HepG2 (cell line): ENCODE data around the gene GLO1. TPM values are rescaled to one million over a fixed set of nuclear protein-coding genes. Genes with fewer than 3 reads are reported as not detected.

Experiments used
- ARHGAP35 ChIP-seq: sonication (generic); formaldehyde crosslinking; IDR thresholded peaks from 2 replicates; pipeline ENCODE4 v1.9.0; 2022; ENCODE audit warnings: mild to moderate bottlenecking, inconsistent platforms, moderate library complexity, missing genetic modification reagents, borderline replicate concordance
- ARNT ChIP-seq: fragments of 450-650 bp; IDR thresholded peaks from 2 replicates; pipeline ENCODE4 v1.6.1; 2017
- JARID2 ChIP-seq: sonication (generic); formaldehyde crosslinking; IDR thresholded peaks from 2 replicates; pipeline ENCODE4 v1.8.1; 2023; ENCODE audit warnings: missing genetic modification reagents, inconsistent platforms; ENCODE audit not compliant: insufficient replicate concordance
- JUN ChIP-seq: sonication (generic); formaldehyde crosslinking; IDR thresholded peaks from 2 replicates; pipeline ENCODE4 v1.4.0; 2020; ENCODE audit warnings: mild to moderate bottlenecking, missing genetic modification reagents
- KLF15 ChIP-seq: sonication (generic); formaldehyde crosslinking; IDR thresholded peaks from 2 replicates; pipeline ENCODE4 v1.8.1; 2023; ENCODE audit warnings: borderline replicate concordance, mild to moderate bottlenecking, inconsistent platforms, missing genetic modification reagents, mixed read lengths
- NR2F2 ChIP-seq: IDR thresholded peaks from 2 replicates; pipeline ENCODE4 v1.6.1; 2012; ENCODE audit warnings: low read depth, inconsistent platforms, borderline replicate concordance
- REXO4 ChIP-seq: sonication (generic); formaldehyde crosslinking; IDR thresholded peaks from 2 replicates; pipeline ENCODE4 v1.8.0; 2022; ENCODE audit warnings: missing genetic modification reagents, mild to moderate bottlenecking, borderline replicate concordance
- ZBED4 ChIP-seq: sonication (generic); formaldehyde crosslinking; IDR thresholded peaks from 2 replicates; pipeline ENCODE4 v1.4.0; 2020; ENCODE audit warnings: missing genetic modification reagents, borderline replicate concordance
- ZFP91 ChIP-seq: sonication (generic); formaldehyde crosslinking; IDR thresholded peaks from 2 replicates; pipeline ENCODE4 v1.9.0; 2022; ENCODE audit warnings: missing genetic modification reagents, mild to moderate bottlenecking, borderline replicate concordance
- ZNF441 ChIP-seq: sonication (generic); formaldehyde crosslinking; IDR thresholded peaks from 2 replicates; pipeline ENCODE4 v1.7.0; 2021; ENCODE audit warnings: missing genetic modification reagents, borderline replicate concordance
- ZNF746 ChIP-seq: sonication (generic); formaldehyde crosslinking; IDR thresholded peaks from 2 replicates; pipeline ENCODE4 v1.8.0; 2022; ENCODE audit warnings: mild to moderate bottlenecking, missing genetic modification reagents
- ZSCAN29 ChIP-seq: sonication (generic); formaldehyde crosslinking; conservative IDR thresholded peaks from 2 replicates; pipeline ENCODE4 v1.4.0; 2020; ENCODE audit warnings: mild to moderate bottlenecking, missing genetic modification reagents
- polyA plus RNA-seq, 8 experiments: library from polyadenylated mRNA; depleted of rRNA in 3 of 8; stranded (reverse) in 7 of 8; unstranded in 1 of 8; fragments of >200 nt; fragmentation: Illumina TruSeq in 4 of 8; extraction: Trizol in 4 of 8; gene quantifications; 2 replicates each; pipeline versions ENCODE4 v1.2.1 to v1.2.3, GENCODE V29; 2011 to 2016; ENCODE audit warnings: low read depth in 4 of 8, missing spikeins in 1 of 8, mixed read lengths in 1 of 8; ENCODE audit not compliant: insufficient read depth in 1 of 8
- total RNA-seq, 5 experiments: library from RNA; depleted of rRNA; stranded (reverse); fragments of >200 nt; fragmentation: Illumina TruSeq; extraction: Trizol; gene quantifications; 2 replicates each; pipeline ENCODE4 v1.2.3, GENCODE V29; 2016; ENCODE audit warnings: low read depth in 1 of 5

Gene GLO1
- total and polyA plus RNA-seq, 2 of the 13 experiments (the other 11 are each of a cell fraction or from before 2014, with no cell fraction given), result 77.1 to 177 TPM

DNA sequence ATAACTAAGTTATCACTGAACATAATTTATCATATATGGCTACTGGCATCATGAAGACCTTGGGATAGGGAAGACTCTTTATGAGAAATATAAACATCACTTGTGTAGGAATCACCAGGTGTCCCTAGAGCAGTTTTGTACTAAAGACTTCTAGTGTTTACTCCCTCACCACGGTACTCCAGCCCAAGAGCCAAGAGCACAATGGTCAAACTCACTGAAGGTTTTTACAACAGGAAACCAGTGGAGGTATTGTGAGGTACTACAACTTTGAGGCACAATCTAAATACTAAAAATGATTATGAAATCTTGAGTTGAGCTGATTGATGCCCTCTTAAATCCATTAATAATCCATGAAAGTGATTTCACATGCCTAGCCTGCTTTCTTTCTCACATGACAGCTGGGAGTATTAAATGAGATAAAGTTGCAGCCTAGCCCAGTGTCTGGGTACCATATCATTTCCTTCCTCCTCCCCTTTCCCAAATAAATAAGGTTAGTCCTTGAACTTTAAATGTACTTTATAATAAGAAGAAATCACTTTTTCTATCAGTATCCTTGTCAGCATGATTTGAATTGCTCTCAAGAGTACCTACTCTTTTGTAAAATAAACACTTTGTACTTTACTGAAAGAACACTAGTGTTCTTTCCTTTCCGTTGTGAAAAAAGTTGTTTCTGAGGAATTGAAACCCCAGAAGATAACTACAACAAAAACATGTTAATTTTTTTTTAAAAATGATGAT is 26.5 kb downstream of the GLO1 start (continued):
- TF ChIP-seq ZFP91 (CRISPR knock-in tag) (no peak), ZBED4 (no peak), ZNF746 (CRISPR knock-in tag) (no peak), ARNT (no peak), ZNF441 (CRISPR knock-in tag) (no peak), ARHGAP35 (CRISPR knock-in tag) (no peak), JARID2 (CRISPR knock-in tag) (no peak), REXO4 (no peak), JUN (CRISPR knock-in tag) (no peak), ZSCAN29 (CRISPR knock-in tag) (no peak), NR2F2 (no peak), KLF15 (CRISPR knock-in tag) (no peak)
